IPS-NIHi7 (cell line): ENCODE measurements around the gene NEB.
A peak's percentile ranks its signal among the peaks of the same experiment; 100 is the strongest.
"Not testable (repeated sequence)": the region's sequence is repeated elsewhere in the genome, so short reads cannot be mapped to it uniquely, and the experiment has no call there.

ENCODE experiments used
- DNase-seq: peaks from one replicate; pipeline ENCODE4 v3.0.0; 2012; ENCODE audit warnings: mixed read lengths; ENCODE audit errors: extremely low spot score

The NEB gene

GRCh38 chr2:151704480-151704961, 29.8 kb downstream of the NEB start:
- DNase-seq = not testable (repeated sequence)

- not testable (repeated sequence) for DNase-seq
Observed at GRCh38 chr2:151698134-151698533, 36.1 kb downstream of the NEB start.

GRCh38 chr2:151695778-151696177, 38.5 kb downstream of the NEB start:
- no peak for DNase-seq

GRCh38 chr2:151691631-151692030, 42.6 kb downstream of the NEB start:
- DNase-seq = no peak

- no peak for DNase-seq
Observed at GRCh38 chr2:151688719-151689118, 45.6 kb downstream of the NEB start.

- no peak for DNase-seq
Observed at GRCh38 chr2:151682459-151683003, 51.7 kb downstream of the NEB start.

GRCh38 chr2:151681051-151681450, 53.2 kb downstream of the NEB start:
- DNase-seq = no peak

- DNase-seq = no peak
Observed at GRCh38 chr2:151679994-151680393, 54.3 kb downstream of the NEB start.

GRCh38 chr2:151678849-151679248, 55.4 kb downstream of the NEB start:
- peak; percentile 22 for DNase-seq

GRCh38 chr2:151673016-151673415, 61.3 kb downstream of the NEB start:
- DNase-seq = no peak

GRCh38 chr2:151672277-151672676, 62.0 kb downstream of the NEB start:
- no peak for DNase-seq

- no peak for DNase-seq
Observed at GRCh38 chr2:151670846-151671597, 63.3 kb downstream of the NEB start.

GRCh38 chr2:151670346-151670745, 63.9 kb downstream of the NEB start:
- DNase-seq = no peak

GRCh38 chr2:151669585-151670081, 64.6 kb downstream of the NEB start:
- peak; percentile 20 for DNase-seq

GRCh38 chr2:151668737-151669136, 65.5 kb downstream of the NEB start:
- peak; percentile 29 for DNase-seq

- no peak for DNase-seq
Observed at GRCh38 chr2:151665959-151666358, 68.3 kb downstream of the NEB start.

GRCh38 chr2:151664520-151664919, 69.8 kb downstream of the NEB start:
- DNase-seq = no peak

- DNase-seq = no peak
Observed at GRCh38 chr2:151661625-151662024, 72.7 kb downstream of the NEB start.

- DNase-seq = no peak
Observed at GRCh38 chr2:151658081-151658480, 76.2 kb downstream of the NEB start.

- DNase-seq = no peak
Observed at GRCh38 chr2:151657667-151658076, 76.6 kb downstream of the NEB start.

- no peak for DNase-seq
Observed at GRCh38 chr2:151655663-151656398, 78.4 kb downstream of the NEB start.

- DNase-seq = no peak
Observed at GRCh38 chr2:151654891-151655290, 79.4 kb downstream of the NEB start.

- no peak for DNase-seq
Observed at GRCh38 chr2:151654085-151654484, 80.2 kb downstream of the NEB start.
